Measurements from ENCODE around the gene IL1RN.

The IL1RN gene

GRCh38 chr2:113132414-113133021 is 5.1 kb downstream of the IL1RN start:
- DNase-seq (ENCODE audit: extremely low read depth, low read depth) = no peak
- TF ChIP-seq CTCF (IDR thresholded peaks at IDR 0.05; ENCODE audit: low read depth, low read length) = no peak

GRCh38 chr2:113133704-113134598 is 6.6 kb downstream of the IL1RN start:
- DNase-seq (ENCODE audit: extremely low read depth, low read depth) = no peak
- TF ChIP-seq CTCF (IDR thresholded peaks at IDR 0.05; ENCODE audit: low read depth, low read length) = no peak

GRCh38 chr2:113134717-113135116 is 7.3 kb downstream of the IL1RN start:
- TF ChIP-seq CTCF (IDR thresholded peaks at IDR 0.05; ENCODE audit: low read depth, low read length) = no peak
- no peak for DNase-seq (ENCODE audit: extremely low read depth, low read depth)

- TF ChIP-seq CTCF (IDR thresholded peaks at IDR 0.05; ENCODE audit: low read depth, low read length) = no peak
- no peak for DNase-seq (ENCODE audit: extremely low read depth, low read depth)
Observed at GRCh38 chr2:113135317-113135716, 7.9 kb downstream of the IL1RN start.

GRCh38 chr2:113136828-113137775 is 9.7 kb downstream of the IL1RN start:
- TF ChIP-seq CTCF (IDR thresholded peaks at IDR 0.05; ENCODE audit: low read depth, low read length) = peak; percentile 64
- DNase-seq (ENCODE audit: extremely low read depth, low read depth) = peak; percentile 14

GRCh38 chr2:113137827-113138226 is 10.4 kb downstream of the IL1RN start:
- no peak for DNase-seq (ENCODE audit: extremely low read depth, low read depth)
- TF ChIP-seq CTCF (IDR thresholded peaks at IDR 0.05; ENCODE audit: low read depth, low read length) = no peak
